Vagina (tissue), 2 donors: ENCODE data around the gene NEDD1. TPM values are rescaled to one million over a fixed set of nuclear protein-coding genes. Genes with fewer than 3 reads are reported as not detected.

Experiments
- DNase-seq, 2 donors: peaks; one replicate each; pipeline ENCODE4 v3.0.0-alpha.2; 2017; ENCODE audit errors: extremely low spot score in 2 of 2
- H3K27ac ChIP-seq: fragments of 200-600 bp; sonication (generic); one replicate; pipeline ENCODE4 v1.5.1; 2019
- H3K27me3 ChIP-seq: fragments of 200-600 bp; sonication (generic); one replicate; pipeline ENCODE4 v1.5.1; 2019
- H3K36me3 ChIP-seq, 2 donors: fragments of 200-600 bp; sonication (generic); one replicate each; pipeline ENCODE4 v1.5.1; 2017 to 2019
- H3K4me1 ChIP-seq: fragments of 200-600 bp; sonication (generic); one replicate; pipeline ENCODE4 v1.5.1; 2019
- H3K4me3 ChIP-seq, 2 donors: fragments of 200-600 bp; sonication (generic); 1 replicate in 1 of 2; 2 replicates in 1 of 2; pipeline ENCODE4 v1.5.1; 2016 to 2019
- H3K9me3 ChIP-seq: fragments of 200-600 bp; sonication (generic); one replicate; pipeline ENCODE4 v1.5.1; 2019
- POLR2A ChIP-seq, 2 donors: fragments of 450-650 bp; IDR thresholded peaks; one replicate each; pipeline ENCODE4 v1.6.1; 2017; ENCODE audit warnings: antibody characterized with exemption in 2 of 2, mild to moderate bottlenecking in 2 of 2, moderate library complexity in 2 of 2
- POLR2AphosphoS5 ChIP-seq, 2 donors: sonication (generic); formaldehyde crosslinking; IDR thresholded peaks; one replicate each; pipeline ENCODE4 v1.9.0; 2017; ENCODE audit warnings: antibody characterized with exemption in 2 of 2, mild to moderate bottlenecking in 2 of 2, low read depth in 1 of 2; ENCODE audit not compliant: insufficient read depth in 1 of 2
- intact Hi-C: fragments of 100-400 bp; cut with DNase I; formaldehyde crosslinking; loops from one replicate; pipeline ENCODE4 v1.15.1; 2023
- small RNA-seq: library from RNA; depleted of rRNA; stranded (forward); fragments of <200 nt; gene quantifications from one replicate; pipeline ENCODE3, GENCODE V24; 2016
- total RNA-seq: library from RNA; depleted of rRNA; stranded (reverse); fragments of >200 nt; gene quantifications from one replicate; pipeline ENCODE4 v1.2.3, GENCODE V29; 2016
- TF ChIP-seq, protein P1 (sequence below), 3 experiments: fragments of 450-650 bp in 2 of 3; fragments of 200-600 bp in 1 of 3; sonication (generic) in 1 of 3; IDR thresholded peaks; one replicate each; pipeline ENCODE4 v1.5.1; 2017 to 2019; ENCODE audit warnings: antibody characterized with exemption in 3 of 3, mild to moderate bottlenecking in 2 of 3, moderate library complexity in 2 of 3

NEDD1 gene
- total RNA-seq, 1 donor from 2014 or later, result 10.1 TPM

DNA sequence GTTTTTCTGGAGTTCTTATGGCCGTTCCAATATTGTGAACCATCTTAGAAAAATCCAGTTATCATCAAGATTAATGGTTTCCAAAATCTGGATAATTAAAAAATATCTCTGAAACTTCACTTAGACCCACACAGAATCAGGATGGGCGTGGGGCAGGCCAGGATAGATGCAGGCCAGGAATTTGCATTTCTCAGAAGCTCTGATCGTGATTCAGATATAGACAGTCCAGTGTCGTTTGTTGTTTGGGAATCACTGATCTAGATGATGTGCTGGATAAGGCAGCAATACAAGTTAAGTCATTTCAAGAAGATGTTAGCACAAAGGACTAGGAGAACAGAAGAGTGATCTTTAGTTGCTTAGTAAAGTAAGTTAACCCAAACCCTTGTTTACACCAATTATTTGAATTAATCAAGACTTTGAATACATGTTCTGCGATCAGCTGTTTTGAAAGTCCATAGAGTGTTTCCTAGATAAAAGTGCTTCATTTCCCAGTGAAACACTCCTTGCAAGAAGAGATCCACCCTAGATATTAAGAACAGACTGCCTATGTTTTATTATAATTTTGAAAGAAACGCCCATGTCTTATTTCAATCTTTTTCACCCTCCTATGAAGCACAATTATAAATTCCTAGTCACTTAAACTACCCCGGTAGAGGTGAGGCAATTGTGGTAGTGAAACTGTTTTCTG, 90.9 kb downstream of the NEDD1 start:
- Histone ChIP-seq H3K36me3 (no peaks in the 10 kb centered on the region), H3K9me3 (no peaks in the 10 kb centered on the region), H3K27ac (no peak overlapping the region), H3K27me3 (no peaks in the 10 kb centered on the region), H3K4me3 (no peak overlapping the region), H3K4me1 (no peaks in the 10 kb centered on the region)
- DNase-seq, result no peak
- TF ChIP-seq POLR2AphosphoS5 (IDR thresholded peaks at IDR 0.05; ENCODE audit: insufficient read depth in 1 of 2, low read depth in 1 of 2) (no peak), POLR2A (IDR thresholded peaks at IDR 0.05) (no peak)
- TF ChIP-seq, protein P1, sequence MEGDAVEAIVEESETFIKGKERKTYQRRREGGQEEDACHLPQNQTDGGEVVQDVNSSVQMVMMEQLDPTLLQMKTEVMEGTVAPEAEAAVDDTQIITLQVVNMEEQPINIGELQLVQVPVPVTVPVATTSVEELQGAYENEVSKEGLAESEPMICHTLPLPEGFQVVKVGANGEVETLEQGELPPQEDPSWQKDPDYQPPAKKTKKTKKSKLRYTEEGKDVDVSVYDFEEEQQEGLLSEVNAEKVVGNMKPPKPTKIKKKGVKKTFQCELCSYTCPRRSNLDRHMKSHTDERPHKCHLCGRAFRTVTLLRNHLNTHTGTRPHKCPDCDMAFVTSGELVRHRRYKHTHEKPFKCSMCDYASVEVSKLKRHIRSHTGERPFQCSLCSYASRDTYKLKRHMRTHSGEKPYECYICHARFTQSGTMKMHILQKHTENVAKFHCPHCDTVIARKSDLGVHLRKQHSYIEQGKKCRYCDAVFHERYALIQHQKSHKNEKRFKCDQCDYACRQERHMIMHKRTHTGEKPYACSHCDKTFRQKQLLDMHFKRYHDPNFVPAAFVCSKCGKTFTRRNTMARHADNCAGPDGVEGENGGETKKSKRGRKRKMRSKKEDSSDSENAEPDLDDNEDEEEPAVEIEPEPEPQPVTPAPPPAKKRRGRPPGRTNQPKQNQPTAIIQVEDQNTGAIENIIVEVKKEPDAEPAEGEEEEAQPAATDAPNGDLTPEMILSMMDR (IDR thresholded peaks at IDR 0.05), result no peak
- intact Hi-C loops, result no loop called here

DNA sequence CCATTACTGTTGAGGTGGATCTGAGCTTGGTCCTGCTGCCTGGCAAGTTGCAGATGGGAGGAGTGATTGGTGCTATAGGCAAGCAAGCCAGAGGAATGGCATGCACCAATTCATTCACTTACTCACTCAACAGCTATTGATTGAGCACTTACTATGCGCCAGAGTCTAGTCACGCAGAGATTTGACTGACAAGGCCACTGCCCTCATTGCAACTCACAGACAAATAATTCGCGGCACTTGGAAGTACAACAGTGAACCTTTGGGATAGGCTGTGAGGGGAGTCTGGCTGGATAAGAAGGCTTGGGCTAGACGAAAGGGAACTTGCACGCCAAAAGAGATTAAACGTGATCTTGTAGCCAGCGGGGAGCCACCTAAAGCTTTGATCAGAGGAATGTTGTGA, 96.2 kb downstream of the NEDD1 start:
- intact Hi-C loops, result no loop called here
- Histone ChIP-seq H3K4me1 (no peaks in the 10 kb centered on the region), H3K27ac (no peak overlapping the region), H3K4me3 (no peak overlapping the region), H3K36me3 (no peaks in the 10 kb centered on the region), H3K9me3 (no peaks in the 10 kb centered on the region), H3K27me3 (no peaks in the 10 kb centered on the region)
- TF ChIP-seq POLR2AphosphoS5 (IDR thresholded peaks at IDR 0.05; ENCODE audit: insufficient read depth in 1 of 2, low read depth in 1 of 2) (no peak), POLR2A (IDR thresholded peaks at IDR 0.05) (no peak)
- TF ChIP-seq, protein P1 (IDR thresholded peaks at IDR 0.05), result no peak
- no peak for DNase-seq

Small RNAs within 50 kb of the gene (small RNA-seq; reads per million reads assigned to genes)
- not detected for gene RF00019
